Measurements from ENCODE around the gene TRIM59.

DNA sequence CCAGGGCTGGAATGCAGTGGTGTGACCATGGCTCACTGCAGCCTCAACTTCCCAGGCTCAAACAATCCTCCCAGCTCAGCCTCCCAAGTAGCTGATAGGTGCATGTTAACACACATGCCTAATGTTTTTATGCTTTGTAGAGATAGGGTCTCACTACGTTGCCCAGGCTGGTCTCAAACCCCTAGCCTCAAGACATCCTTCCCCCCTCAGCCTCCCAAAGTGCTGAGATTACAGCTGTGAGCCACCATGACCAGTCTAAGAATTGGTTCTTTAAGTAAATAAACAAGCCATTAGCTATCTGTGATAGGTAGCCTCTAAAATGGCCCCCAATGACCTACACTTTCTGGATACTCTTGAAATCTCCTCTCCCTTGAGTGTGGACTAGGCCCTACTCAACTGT, 3.7 kb downstream of the TRIM59 start:
- TF ChIP-seq POLR2A (IDR thresholded peaks at IDR 0.05) (no peak), CTCF (IDR thresholded peaks at IDR 0.05) (no peak)

Measured in adrenal gland (tissue), 5 donors.